T-helper 1 cell treated with Interleukin-12 subunit alpha and Interleukin-12 subunit beta and Interleukin-4 antibody, amounts not matched to agents 30 μg/mL and 1 μg/mL, for 36 hours (primary cell): Measurements from ENCODE around the gene CCDC57.

ENCODE experiments used
- H3K27ac Mint-ChIP-seq: one replicate; pipeline ENCODE4 v1.8.0; 2021; ENCODE audit warnings: mild to moderate bottlenecking, mixed read lengths
- H3K27me3 Mint-ChIP-seq: one replicate; pipeline ENCODE4 v1.8.0; 2021; ENCODE audit warnings: low read depth, mixed read lengths
- H3K36me3 Mint-ChIP-seq: one replicate; pipeline ENCODE4 v1.8.0; 2021; ENCODE audit warnings: low read depth, mixed read lengths
- H3K4me1 Mint-ChIP-seq: one replicate; pipeline ENCODE4 v1.8.0; 2021; ENCODE audit warnings: low read depth, mixed read lengths
- H3K4me3 Mint-ChIP-seq: one replicate; pipeline ENCODE4 v1.8.0; 2021; ENCODE audit warnings: mild to moderate bottlenecking, moderate library complexity, mixed read lengths
- H3K9me3 Mint-ChIP-seq: one replicate; pipeline ENCODE4 v1.8.0; 2021; ENCODE audit warnings: mixed read lengths

Gene CCDC57

GRCh38 chr17:82091264-82092066 lies 121.2 kb downstream of the CCDC57 start:
- Mint-ChIP-seq H3K36me3 (peaks cover 8% of the 10 kb centered on the region), H3K27me3 (no peaks in the 10 kb centered on the region)

GRCh38 chr17:82090549-82091263 lies 121.9 kb downstream of the CCDC57 start:
- H3K4me1 Mint-ChIP-seq = no peaks in the 10 kb centered on the region
- no peak overlapping the region for H3K4me3 Mint-ChIP-seq
- H3K27ac Mint-ChIP-seq = no peak overlapping the region
- no peaks in the 10 kb centered on the region for H3K27me3 Mint-ChIP-seq
- H3K36me3 Mint-ChIP-seq = peaks cover 8% of the 10 kb centered on the region
- H3K9me3 Mint-ChIP-seq = no peaks in the 10 kb centered on the region

More at GRCh38 chr17:82091264-82092066, 121.2 kb downstream of the CCDC57 start:
- no peak overlapping the region for H3K27ac Mint-ChIP-seq
- H3K4me3 Mint-ChIP-seq = no peak overlapping the region
- peaks cover 2% of the 10 kb centered on the region for H3K4me1 Mint-ChIP-seq
- no peaks in the 10 kb centered on the region for H3K9me3 Mint-ChIP-seq

- H3K4me3 Mint-ChIP-seq = no peak overlapping the region
- peaks cover 8% of the 10 kb centered on the region for H3K36me3 Mint-ChIP-seq
- H3K27me3 Mint-ChIP-seq = no peaks in the 10 kb centered on the region
- H3K27ac Mint-ChIP-seq = no peak overlapping the region
- H3K9me3 Mint-ChIP-seq = no peaks in the 10 kb centered on the region
- no peaks in the 10 kb centered on the region for H3K4me1 Mint-ChIP-seq
Measured at GRCh38 chr17:82089723-82090548, 122.7 kb downstream of the CCDC57 start.

GRCh38 chr17:82088838-82089722 lies 123.6 kb downstream of the CCDC57 start:
- Mint-ChIP-seq H3K9me3 (no peaks in the 10 kb centered on the region), H3K36me3 (peaks cover 8% of the 10 kb centered on the region), H3K27ac (no peak overlapping the region), H3K4me3 (no peak overlapping the region), H3K27me3 (no peaks in the 10 kb centered on the region), H3K4me1 (no peaks in the 10 kb centered on the region)

GRCh38 chr17:82087961-82088837 lies 124.4 kb downstream of the CCDC57 start:
- H3K36me3 Mint-ChIP-seq = peaks cover 6% of the 10 kb centered on the region

GRCh38 chr17:82086941-82087906 lies 125.4 kb downstream of the CCDC57 start:
- no peak overlapping the region for H3K27ac Mint-ChIP-seq
- no peaks in the 10 kb centered on the region for H3K9me3 Mint-ChIP-seq
- peaks cover 4% of the 10 kb centered on the region for H3K36me3 Mint-ChIP-seq
- H3K4me3 Mint-ChIP-seq = no peak overlapping the region
- no peaks in the 10 kb centered on the region for H3K4me1 Mint-ChIP-seq
- no peaks in the 10 kb centered on the region for H3K27me3 Mint-ChIP-seq

More at GRCh38 chr17:82087961-82088837, 124.4 kb downstream of the CCDC57 start:
- no peak overlapping the region for H3K4me3 Mint-ChIP-seq
- no peak overlapping the region for H3K27ac Mint-ChIP-seq
- H3K9me3 Mint-ChIP-seq = no peaks in the 10 kb centered on the region
- H3K4me1 Mint-ChIP-seq = no peaks in the 10 kb centered on the region
- H3K27me3 Mint-ChIP-seq = no peaks in the 10 kb centered on the region

GRCh38 chr17:82085931-82086764 lies 126.5 kb downstream of the CCDC57 start:
- Mint-ChIP-seq H3K4me1 (no peaks in the 10 kb centered on the region), H3K36me3 (peaks cover 4% of the 10 kb centered on the region), H3K27me3 (no peaks in the 10 kb centered on the region), H3K9me3 (no peaks in the 10 kb centered on the region), H3K4me3 (no peak overlapping the region), H3K27ac (no peak overlapping the region)

GRCh38 chr17:82085031-82085861 lies 127.4 kb downstream of the CCDC57 start:
- Mint-ChIP-seq H3K4me3 (no peak overlapping the region), H3K27me3 (no peaks in the 10 kb centered on the region), H3K36me3 (peaks cover 4% of the 10 kb centered on the region), H3K9me3 (no peaks in the 10 kb centered on the region), H3K27ac (no peak overlapping the region), H3K4me1 (no peaks in the 10 kb centered on the region)

- Mint-ChIP-seq H3K27me3 (no peaks in the 10 kb centered on the region), H3K36me3 (peaks cover 4% of the 10 kb centered on the region), H3K4me1 (no peaks in the 10 kb centered on the region), H3K9me3 (no peaks in the 10 kb centered on the region), H3K27ac (no peak overlapping the region), H3K4me3 (no peak overlapping the region)
Measured at GRCh38 chr17:82084373-82085030, 128.1 kb downstream of the CCDC57 start.

GRCh38 chr17:82083533-82084359 lies 128.9 kb downstream of the CCDC57 start:
- Mint-ChIP-seq H3K9me3 (no peaks in the 10 kb centered on the region), H3K4me3 (no peak overlapping the region), H3K27ac (no peak overlapping the region), H3K36me3 (peaks cover 4% of the 10 kb centered on the region), H3K27me3 (no peaks in the 10 kb centered on the region), H3K4me1 (no peaks in the 10 kb centered on the region)
